ENCODE measurements around the gene HIC1. TPM values are rescaled to one million over a fixed set of nuclear protein-coding genes. Genes with fewer than 3 reads are reported as not detected.

The HIC1 gene
- total RNA-seq, 2 experiments from 2014 or later = 35.1 TPM

DNA sequence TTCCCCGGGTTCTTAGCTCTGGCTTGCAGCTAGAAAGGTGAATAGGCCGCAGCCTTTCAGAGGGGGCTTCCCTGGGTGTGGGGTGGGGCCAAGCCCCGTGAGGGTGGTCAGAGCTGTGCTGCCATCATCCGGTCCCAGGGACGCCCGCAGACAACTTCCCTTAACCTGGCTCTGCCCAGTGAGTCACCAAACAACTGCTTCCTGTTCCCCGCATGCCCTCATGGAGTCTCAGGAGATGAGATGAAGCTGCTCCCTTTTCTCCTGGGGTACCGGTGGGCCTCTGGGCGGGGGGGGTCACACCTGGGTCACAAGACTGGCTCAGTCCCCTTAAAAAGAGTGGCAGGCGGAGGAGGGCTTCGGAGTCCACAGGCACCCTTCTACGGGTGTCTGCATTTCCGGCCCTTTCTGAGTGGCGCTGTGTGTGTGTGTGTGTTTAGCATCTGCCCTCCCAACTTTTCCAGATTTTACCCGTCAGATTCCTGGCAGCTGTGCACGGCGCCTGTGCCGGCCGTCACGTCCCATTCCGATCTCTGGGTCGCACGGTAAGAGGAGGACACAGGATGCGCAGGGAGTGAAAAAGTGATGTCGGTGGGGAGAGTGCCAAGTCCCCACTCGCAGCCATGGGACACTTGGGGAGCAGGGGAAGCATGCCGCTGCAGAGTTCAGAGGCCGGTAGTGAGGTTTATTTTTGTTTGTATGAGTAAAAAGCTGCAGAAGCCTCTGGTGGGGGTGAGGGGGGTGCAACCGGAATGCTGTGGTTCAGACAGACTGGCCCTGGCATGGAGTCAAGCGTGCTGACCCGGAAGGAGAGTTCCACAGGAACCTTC lies 16.8 kb downstream of the HIC1 start:
- POLR2A ChIA-PET = interaction anchor here (1.2 to 5.4 kb wide), 5 partner anchors 9 to 49 kb away, joined by 3 to 46 read pairs (median 5); partner anchors contain the start of gene HIC1
- TF ChIP-seq, protein P1, sequence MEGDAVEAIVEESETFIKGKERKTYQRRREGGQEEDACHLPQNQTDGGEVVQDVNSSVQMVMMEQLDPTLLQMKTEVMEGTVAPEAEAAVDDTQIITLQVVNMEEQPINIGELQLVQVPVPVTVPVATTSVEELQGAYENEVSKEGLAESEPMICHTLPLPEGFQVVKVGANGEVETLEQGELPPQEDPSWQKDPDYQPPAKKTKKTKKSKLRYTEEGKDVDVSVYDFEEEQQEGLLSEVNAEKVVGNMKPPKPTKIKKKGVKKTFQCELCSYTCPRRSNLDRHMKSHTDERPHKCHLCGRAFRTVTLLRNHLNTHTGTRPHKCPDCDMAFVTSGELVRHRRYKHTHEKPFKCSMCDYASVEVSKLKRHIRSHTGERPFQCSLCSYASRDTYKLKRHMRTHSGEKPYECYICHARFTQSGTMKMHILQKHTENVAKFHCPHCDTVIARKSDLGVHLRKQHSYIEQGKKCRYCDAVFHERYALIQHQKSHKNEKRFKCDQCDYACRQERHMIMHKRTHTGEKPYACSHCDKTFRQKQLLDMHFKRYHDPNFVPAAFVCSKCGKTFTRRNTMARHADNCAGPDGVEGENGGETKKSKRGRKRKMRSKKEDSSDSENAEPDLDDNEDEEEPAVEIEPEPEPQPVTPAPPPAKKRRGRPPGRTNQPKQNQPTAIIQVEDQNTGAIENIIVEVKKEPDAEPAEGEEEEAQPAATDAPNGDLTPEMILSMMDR (IDR thresholded peaks at IDR 0.05) = no peak
- CTCF ChIA-PET = interaction anchor here (1.0 to 10.3 kb wide), 4 partner anchors 15 to 173 kb away, joined by 3 to 121 read pairs (median 12); partner anchors contain the start of gene HIC1
- no peak for ATAC-seq
- Mint-ChIP-seq H3K27ac (no peak overlapping the region), H3K9me3 (no peaks in the 10 kb centered on the region), H3K27me3 (no peaks in the 10 kb centered on the region), H3K4me1 (ENCODE audit: low read depth) (peaks cover 57% of the 10 kb centered on the region), H3K36me3 (ENCODE audit: low read depth) (peaks cover 62% of the 10 kb centered on the region), H3K4me3 (no peak overlapping the region)
- intact Hi-C loops (cut with micrococcal nuclease) = loop anchor here (2.0 kb wide), 1 partner anchor 15 kb away; no protein-coding TSS in a partner anchor
- DNase-seq = no peak

GRCh38 chr17:2074919-2075318 lies 20.0 kb downstream of the HIC1 start:
- Mint-ChIP-seq H3K27ac (no peak overlapping the region), H3K4me3 (no peak overlapping the region), H3K4me1 (ENCODE audit: low read depth) (peaks cover 30% of the 10 kb centered on the region), H3K27me3 (no peaks in the 10 kb centered on the region), H3K9me3 (no peaks in the 10 kb centered on the region), H3K36me3 (ENCODE audit: low read depth) (peaks cover 56% of the 10 kb centered on the region)
- ChIA-PET CTCF (interaction anchor here (1.1 to 3.0 kb wide), 4 partner anchors 9 to 169 kb away, joined by 3 to 12 read pairs (median 4); no protein-coding TSS in a partner anchor), POLR2A (interaction anchor here (1.1 kb wide), 1 partner anchor 13 kb away, joined by 5 read pairs; no protein-coding TSS in a partner anchor)
- ATAC-seq (no peak), DNase-seq (no peak)
- intact Hi-C loops (cut with micrococcal nuclease) = no loop called here
- TF ChIP-seq, protein P1 (IDR thresholded peaks at IDR 0.05) = no peak

GRCh38 chr17:2075336-2076086 lies 20.6 kb downstream of the HIC1 start:
- TF ChIP-seq, protein P1 (IDR thresholded peaks at IDR 0.05) = no peak
- intact Hi-C loops (cut with micrococcal nuclease) = no loop called here
- H3K36me3 Mint-ChIP-seq (ENCODE audit: low read depth) = peaks cover 55% of the 10 kb centered on the region
- CTCF ChIA-PET = interaction anchor here (1.1 to 3.0 kb wide), 5 partner anchors 9 to 169 kb away, joined by 3 to 12 read pairs (median 3); no protein-coding TSS in a partner anchor
- H3K27ac Mint-ChIP-seq = peak overlapping the region; percentile 37
- DNase-seq = no peak
- ATAC-seq = peak; percentile 54
- no peaks in the 10 kb centered on the region for H3K9me3 Mint-ChIP-seq
- peaks cover 25% of the 10 kb centered on the region for H3K4me1 Mint-ChIP-seq (ENCODE audit: low read depth)
- POLR2A ChIA-PET = interaction anchor here (0.5 to 1.5 kb wide), 4 partner anchors 9 to 17 kb away, joined by 3 to 8 read pairs (median 4); no protein-coding TSS in a partner anchor
- H3K4me3 Mint-ChIP-seq = no peak overlapping the region
- H3K27me3 Mint-ChIP-seq = no peaks in the 10 kb centered on the region

DNA sequence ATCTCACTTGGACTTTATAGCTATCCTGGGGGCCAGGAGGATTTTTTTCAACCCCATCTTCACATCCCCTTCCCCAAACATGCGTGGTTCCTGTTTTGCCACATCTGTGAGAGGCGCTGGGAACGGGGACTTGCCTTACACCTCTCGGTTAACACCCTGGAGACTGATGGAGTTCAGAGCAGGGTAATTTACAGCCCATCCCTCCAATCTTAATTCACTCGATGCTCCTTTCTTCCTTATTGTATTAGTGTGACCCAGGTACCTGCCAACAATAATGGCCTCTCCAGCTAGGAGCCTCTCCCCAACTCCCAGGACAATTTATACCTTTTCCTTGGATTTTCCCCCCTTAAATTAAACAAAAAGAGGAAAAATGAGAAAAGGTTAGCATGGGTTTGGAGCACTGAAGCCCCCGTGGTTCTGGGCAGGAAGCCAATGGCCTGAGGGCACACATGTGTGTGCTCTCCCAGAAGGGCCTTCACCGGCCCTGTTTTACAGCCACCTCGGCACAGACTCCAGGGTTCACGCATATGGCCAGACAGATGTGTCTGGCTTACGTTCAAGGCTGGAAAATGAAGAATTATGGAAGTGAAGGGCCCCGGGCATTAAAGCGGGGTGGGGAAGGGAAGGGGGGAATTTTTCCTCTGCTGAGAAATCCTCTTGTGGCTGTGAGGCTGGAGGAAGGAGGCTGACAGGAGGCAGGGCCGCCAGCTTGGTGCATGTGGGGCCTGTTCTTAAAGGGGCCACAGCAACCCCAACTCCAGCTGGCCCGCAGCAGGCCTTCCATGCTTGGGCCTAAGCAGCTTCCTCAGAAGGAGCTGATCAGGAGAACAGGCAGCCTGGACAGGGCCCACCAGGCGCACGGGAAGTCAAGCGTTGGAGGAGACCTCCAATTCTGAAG lies 21.4 kb downstream of the HIC1 start:
- no peak overlapping the region for H3K4me3 Mint-ChIP-seq
- ATAC-seq (no peak), DNase-seq (no peak)
- POLR2A ChIA-PET = interaction anchor here (0.5 to 1.5 kb wide), 4 partner anchors 8 to 27 kb away, joined by 3 to 8 read pairs (median 3); no protein-coding TSS in a partner anchor
- peaks cover 19% of the 10 kb centered on the region for H3K4me1 Mint-ChIP-seq (ENCODE audit: low read depth)
- no peaks in the 10 kb centered on the region for H3K27me3 Mint-ChIP-seq
- H3K36me3 Mint-ChIP-seq (ENCODE audit: low read depth) = peaks cover 53% of the 10 kb centered on the region
- TF ChIP-seq, protein P1 (IDR thresholded peaks at IDR 0.05) = no peak
- intact Hi-C loops (cut with micrococcal nuclease) = no loop called here
- CTCF ChIA-PET = interaction anchor here (1.0 to 3.0 kb wide), 4 partner anchors 11 to 168 kb away, joined by 3 to 12 read pairs (median 4); no protein-coding TSS in a partner anchor
- peak overlapping the region; percentile 50 for H3K27ac Mint-ChIP-seq
- H3K9me3 Mint-ChIP-seq = no peaks in the 10 kb centered on the region
